Esophagus squamous epithelium (tissue), 5 donors: ENCODE measurements around the gene PXYLP1. TPM values are rescaled to one million over a fixed set of nuclear protein-coding genes. Genes with fewer than 3 reads are reported as not detected.

Source experiments
- DNase-seq: peaks from one replicate; lab custom pipeline; 2025; lab: John Stamatoyannopoulos, UW
- H3K27ac ChIP-seq, 4 donors: fragments of 200-600 bp; sonication (generic); one replicate each; pipeline ENCODE4 v1.5.1; 2016 to 2019; ENCODE audit warnings: mild to moderate bottlenecking in 1 of 4
- H3K27me3 ChIP-seq, 4 donors: fragments of 200-600 bp; sonication (generic); 1 replicate in 3 of 4; 2 replicates in 1 of 4; pipeline versions ENCODE4 v1.5.1 to v1.6.0; 2017 to 2021; ENCODE audit warnings: antibody characterized with exemption in 1 of 4
- H3K36me3 ChIP-seq, 3 donors: fragments of 200-600 bp; sonication (generic); one replicate each; pipeline ENCODE4 v1.5.1; 2016 to 2019
- H3K4me1 ChIP-seq, 3 donors: fragments of 200-600 bp; sonication (generic); one replicate each; pipeline ENCODE4 v1.5.1; 2017 to 2019
- H3K4me3 ChIP-seq, 4 donors: fragments of 200-600 bp; sonication (generic); 1 replicate in 3 of 4; 2 replicates in 1 of 4; pipeline ENCODE4 v1.5.1; 2016 to 2019; ENCODE audit warnings: mild to moderate bottlenecking in 2 of 4, moderate library complexity in 1 of 4
- H3K9me3 ChIP-seq, 3 donors: fragments of 200-600 bp; sonication (generic); one replicate each; pipeline ENCODE4 v1.5.1; 2016 to 2019
- CTCF ChIP-seq, 6 experiments: fragments of 450-650 bp in 4 of 6; fragments of 200-600 bp in 2 of 6; sonication (generic) in 2 of 6; IDR thresholded peaks; one replicate each; pipeline ENCODE4 v1.5.1; 2016 to 2019; ENCODE audit warnings: antibody characterized with exemption in 6 of 6, mild to moderate bottlenecking in 4 of 6, moderate library complexity in 4 of 6
- POLR2A ChIP-seq, 4 donors: fragments of 450-650 bp; IDR thresholded peaks; one replicate each; pipeline ENCODE4 v1.6.1; 2017; ENCODE audit warnings: antibody characterized with exemption in 4 of 4, mild to moderate bottlenecking in 4 of 4, moderate library complexity in 3 of 4
- WGBS, 2 donors: methylation state at CpG; one replicate each; pipeline ENCODE4 v1.1.5; 2018; 5-methylcytosine and 5-hydroxymethylcytosine counted together
- intact Hi-C: fragments of 100-400 bp; cut with DNase I; formaldehyde crosslinking; loops from one replicate; pipeline ENCODE4 v1.15.0; 2022
- total RNA-seq, 4 donors: library from RNA; depleted of rRNA; stranded (reverse); fragments of >200 nt; gene quantifications; one replicate each; pipeline ENCODE4 v1.1.0, GENCODE V29; 2016
- donor health status: DM: yes; HTN: yes; CAD: no.

PXYLP1 gene
- total RNA-seq, 4 donors from 2014 or later: 2.9 to 7.8 (median 4.1) TPM

- Histone ChIP-seq H3K4me1 (no peaks in the 10 kb centered on the region), H3K27me3 (no peaks in the 10 kb centered on the region), H3K4me3 (no peak overlapping the region), H3K27ac (no peak overlapping the region), H3K36me3 (peaks cover 0 to 11% (median 0%) of the 10 kb centered on the region in 3 donors), H3K9me3 (no peaks in the 10 kb centered on the region)
- intact Hi-C loops: no loop called here
- TF ChIP-seq CTCF (IDR thresholded peaks at IDR 0.05) (no peak), POLR2A (IDR thresholded peaks at IDR 0.05) (no peak)
- 47 to 59% methylated on average over 2 of the region's 2 CpGs for whole genome bisulfite sequencing, 2 donors
- DNase-seq: no peak
Observed at GRCh38 chr3:141285570-141285969, 53.9 kb downstream of the PXYLP1 start.

GRCh38 chr3:141286856-141287255, 55.2 kb downstream of the PXYLP1 start:
- TF ChIP-seq POLR2A (IDR thresholded peaks at IDR 0.05) (no peak), CTCF (IDR thresholded peaks at IDR 0.05) (no peak)
- Histone ChIP-seq H3K36me3 (peaks cover 0 to 11% (median 0%) of the 10 kb centered on the region in 3 donors), H3K9me3 (no peaks in the 10 kb centered on the region), H3K4me1 (no peaks in the 10 kb centered on the region), H3K27me3 (no peaks in the 10 kb centered on the region), H3K4me3 (no peak overlapping the region), H3K27ac (no peak overlapping the region)
- DNase-seq: no peak
- intact Hi-C loops: no loop called here
- WGBS, 2 donors: 87 to 90% methylated on average over 14 of the region's 14 CpGs

GRCh38 chr3:141287326-141287725, 55.7 kb downstream of the PXYLP1 start:
- Histone ChIP-seq H3K4me3 (no peak overlapping the region), H3K27me3 (no peaks in the 10 kb centered on the region), H3K36me3 (peaks cover 0 to 11% (median 0%) of the 10 kb centered on the region in 3 donors), H3K4me1 (no peaks in the 10 kb centered on the region), H3K9me3 (no peaks in the 10 kb centered on the region), H3K27ac (no peak overlapping the region)
- WGBS, 2 donors: 78 to 84% methylated on average over 9 of the region's 9 CpGs
- TF ChIP-seq CTCF (IDR thresholded peaks at IDR 0.05): no peak
- TF ChIP-seq POLR2A (IDR thresholded peaks at IDR 0.05): no peak
- DNase-seq: no peak
- intact Hi-C loops: no loop called here

GRCh38 chr3:141288336-141288990, 56.8 kb downstream of the PXYLP1 start:
- 85 to 87% methylated on average over 7 of the region's 7 CpGs for WGBS, 2 donors
- no peak overlapping the region for H3K4me3 ChIP-seq
- no peak for DNase-seq
- H3K4me1 ChIP-seq: peaks cover 0 to 2% (median 0%) of the 10 kb centered on the region in 3 donors
- intact Hi-C loops: no loop called here
- no peaks in the 10 kb centered on the region for H3K9me3 ChIP-seq
- H3K27ac ChIP-seq: no peak overlapping the region
- no peaks in the 10 kb centered on the region for H3K27me3 ChIP-seq
- H3K36me3 ChIP-seq: peaks cover 0 to 11% (median 0%) of the 10 kb centered on the region in 3 donors
- TF ChIP-seq POLR2A (IDR thresholded peaks at IDR 0.05): no peak
- no peak for TF ChIP-seq CTCF (IDR thresholded peaks at IDR 0.05)

- intact Hi-C loops: no loop called here
- no peak overlapping the region for H3K4me3 ChIP-seq
- no peak for TF ChIP-seq POLR2A (IDR thresholded peaks at IDR 0.05)
- H3K27me3 ChIP-seq: no peaks in the 10 kb centered on the region
- H3K4me1 ChIP-seq: peaks cover 0 to 11% (median 0%) of the 10 kb centered on the region in 3 donors
- no peak for DNase-seq
- H3K36me3 ChIP-seq: peaks cover 0 to 11% (median 0%) of the 10 kb centered on the region in 3 donors
- no peak overlapping the region for H3K27ac ChIP-seq
- 34 to 36% methylated on average over 2 of the region's 2 CpGs for WGBS, 2 donors
- no peaks in the 10 kb centered on the region for H3K9me3 ChIP-seq
Observed at GRCh38 chr3:141289228-141289772, 57.7 kb downstream of the PXYLP1 start.
